Activated CD4-positive, alpha-beta T cell treated with anti-CD3 and anti-CD28 coated beads for 48 hours (primary cell): Measurements from ENCODE around the gene TTC28.

Experiments used
- DNase-seq: peaks from one replicate; pipeline ENCODE4 v3.0.0-alpha.2; 2020

Gene TTC28

DNA sequence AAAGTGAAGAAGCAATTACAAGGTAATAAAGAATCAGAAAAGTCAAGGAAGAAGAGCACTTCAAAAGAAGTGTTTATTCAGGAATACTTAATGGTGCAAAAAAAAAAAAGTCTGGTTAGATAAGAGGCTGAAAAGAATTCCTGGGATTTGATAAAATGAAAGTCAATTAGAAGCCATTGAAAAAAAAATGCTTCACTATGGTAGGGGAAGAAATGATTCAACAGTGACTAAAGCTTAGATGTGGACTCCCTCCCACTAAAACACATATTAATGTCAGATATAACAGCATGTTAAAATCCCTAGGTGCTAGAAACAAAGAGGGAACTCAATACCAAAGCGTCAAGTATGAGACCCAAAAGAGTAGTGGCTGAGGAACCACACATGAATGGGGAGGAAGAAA, 425.2 kb downstream of the TTC28 start:
- DNase-seq = no peak

DNA sequence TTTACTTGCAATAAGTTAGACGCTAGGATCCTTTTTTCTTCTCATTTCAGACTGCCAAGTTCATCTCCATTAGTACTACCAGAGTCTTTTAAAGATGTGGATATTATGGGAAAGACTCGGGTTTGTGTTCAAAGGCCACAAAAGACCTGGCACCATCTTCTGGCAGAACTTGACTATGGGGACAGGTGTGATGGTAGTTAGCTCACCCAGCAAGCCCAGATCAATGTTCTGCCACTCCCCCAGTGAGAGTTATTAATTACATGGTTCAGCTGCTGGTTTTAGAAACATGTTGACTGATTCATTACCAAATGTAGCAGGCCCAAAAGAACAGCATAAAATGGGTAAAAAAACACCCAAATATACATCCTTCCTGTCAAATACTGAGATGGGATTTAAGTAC, 427.1 kb downstream of the TTC28 start:
- DNase-seq = no peak

DNA sequence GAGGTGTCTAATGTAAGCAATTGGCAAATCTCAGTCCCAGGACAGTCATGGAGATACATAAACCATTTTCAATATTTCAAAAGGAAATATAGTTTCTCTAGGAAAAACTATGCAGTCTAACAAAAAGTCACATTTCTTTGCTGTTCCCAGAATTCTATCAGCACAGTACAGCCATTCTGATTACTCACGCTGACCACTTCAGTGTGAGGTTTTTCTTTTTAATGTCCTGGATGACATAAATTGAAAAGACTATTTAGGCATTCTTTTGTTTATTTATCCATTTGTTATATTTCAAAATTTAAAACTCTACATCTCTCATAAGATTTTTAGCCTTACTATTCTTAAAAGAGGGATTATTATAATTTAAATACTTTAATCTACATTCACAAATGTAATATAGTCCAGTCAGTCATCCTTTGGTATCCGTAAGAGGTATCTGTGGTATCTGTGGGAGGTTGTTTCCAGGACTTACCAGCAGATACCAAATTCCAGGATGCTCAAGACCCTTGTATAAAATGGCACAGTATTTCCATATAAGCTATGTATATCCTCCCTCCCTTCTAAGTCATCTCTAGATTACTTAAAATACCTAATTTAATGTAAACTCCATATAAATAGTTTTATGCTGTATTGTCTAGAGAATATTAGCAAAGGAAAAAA, 429.5 kb downstream of the TTC28 start:
- no peak for DNase-seq

DNA sequence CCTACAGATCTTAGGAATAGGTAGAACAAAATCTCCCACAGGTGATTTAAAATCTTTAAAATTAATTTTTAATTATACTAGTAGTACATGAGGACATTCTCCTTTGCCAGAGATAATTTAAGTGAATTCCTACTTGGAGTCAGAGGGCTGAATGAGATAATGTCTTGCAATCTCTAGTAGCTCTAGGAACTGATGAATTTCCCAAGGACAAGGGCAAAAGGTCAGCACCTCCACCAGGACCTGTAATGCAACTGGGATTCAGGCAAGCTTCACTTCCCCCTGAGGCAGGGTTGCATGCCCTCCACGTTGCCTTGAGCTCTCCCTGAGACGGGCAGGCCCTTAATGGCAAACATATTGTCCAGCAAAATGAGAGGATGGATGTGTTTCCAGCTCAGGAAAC, 430.2 kb downstream of the TTC28 start:
- no peak for DNase-seq

DNA sequence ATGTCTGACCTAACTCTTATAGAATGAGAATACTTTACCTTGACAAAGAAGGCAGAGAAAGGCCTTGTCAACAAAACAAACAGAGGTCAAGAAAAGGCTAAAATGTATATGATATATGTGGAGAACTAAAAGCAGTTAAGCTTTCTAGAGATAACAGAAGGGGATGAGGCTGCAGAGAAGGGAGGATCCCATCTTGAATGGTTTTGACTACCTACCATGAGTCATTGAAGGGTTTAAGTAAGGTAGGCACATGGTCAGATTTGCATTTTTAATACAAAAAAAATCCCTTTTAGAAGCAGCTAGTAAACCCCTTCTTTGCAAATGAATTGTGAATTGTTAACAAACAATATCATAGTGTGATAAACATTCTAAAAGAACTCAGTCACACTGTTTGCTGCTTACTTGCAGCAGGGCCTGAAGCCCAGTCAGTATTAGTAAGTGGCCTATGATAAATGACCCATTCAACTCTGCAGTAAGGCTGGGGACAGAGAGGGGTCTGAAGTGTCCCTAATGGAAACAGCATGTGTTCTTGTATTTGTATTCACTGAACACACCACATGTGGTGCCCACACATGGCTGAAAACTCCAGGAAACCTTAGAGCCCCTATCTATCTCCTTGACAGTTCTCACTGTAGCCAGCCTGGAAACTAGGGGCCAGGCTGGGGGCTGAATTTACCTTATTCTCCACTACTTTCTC, 431.8 kb downstream of the TTC28 start:
- DNase-seq = no peak

DNA sequence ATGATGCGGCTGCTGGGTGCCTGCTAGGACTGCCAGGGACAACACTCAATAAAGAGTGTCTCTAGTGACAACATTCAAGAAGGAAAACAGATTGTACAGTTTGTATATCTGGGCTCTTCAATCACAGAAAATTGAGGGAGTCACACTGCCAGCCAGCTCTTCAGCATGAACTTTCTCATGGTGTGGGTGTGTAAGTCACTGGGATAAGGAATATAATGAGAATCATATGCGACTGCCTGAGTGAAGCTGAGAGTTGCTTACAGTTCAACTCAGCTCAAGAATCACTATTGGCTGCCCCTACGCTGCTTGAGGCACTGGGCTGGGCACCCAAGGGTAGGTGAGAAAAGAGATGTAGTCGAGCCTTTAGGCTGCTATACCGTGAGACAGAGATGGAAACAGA, 432.5 kb downstream of the TTC28 start:
- DNase-seq = no peak

DNA sequence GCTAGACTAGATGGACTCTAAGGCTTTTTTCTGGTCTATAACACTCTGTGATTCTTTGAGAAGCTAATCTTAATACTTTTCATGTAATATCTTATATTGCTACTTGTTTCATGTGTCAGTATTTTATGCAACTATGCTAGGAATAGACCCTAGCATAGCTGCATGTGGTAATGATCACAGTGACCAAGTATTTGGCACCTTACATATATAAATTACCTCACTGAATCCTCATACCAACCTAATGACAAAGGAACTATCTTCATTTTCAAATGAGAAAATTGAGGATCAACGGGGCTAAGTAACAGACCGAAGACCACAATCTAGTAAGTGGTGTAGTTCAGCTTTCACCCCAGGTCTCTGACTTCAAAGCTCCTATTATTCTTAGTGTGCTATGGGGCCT, 433.2 kb downstream of the TTC28 start:
- no peak for DNase-seq

DNA sequence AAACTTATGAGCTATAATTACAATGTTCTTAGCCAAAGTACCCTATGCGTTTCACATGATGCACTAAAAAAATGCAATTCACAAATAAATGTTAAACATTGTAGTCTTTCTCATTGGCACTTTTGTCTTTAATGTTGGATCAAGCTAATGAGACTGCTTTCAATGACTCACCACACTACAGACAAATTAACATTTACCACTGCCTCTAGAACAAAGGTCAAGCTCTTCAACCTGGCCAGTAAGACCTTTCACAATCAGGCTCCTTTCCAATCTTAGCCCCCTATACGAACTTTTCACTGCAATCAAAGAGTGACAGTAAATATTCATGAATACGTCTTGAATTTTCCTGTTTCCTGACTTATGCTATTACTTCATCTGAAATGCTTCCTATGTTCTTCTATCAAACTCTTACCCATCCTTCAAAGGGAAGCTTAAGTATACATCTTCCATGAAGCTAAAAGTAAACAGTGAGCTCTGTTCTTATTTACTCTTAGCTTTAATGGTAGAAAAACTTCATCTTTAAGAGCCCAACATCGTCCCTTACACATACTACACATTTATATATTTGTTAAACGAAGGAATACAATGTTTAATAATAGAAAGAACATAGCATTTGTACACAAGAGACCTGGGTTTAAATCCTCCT, 433.9 kb downstream of the TTC28 start:
- no peak for DNase-seq

DNA sequence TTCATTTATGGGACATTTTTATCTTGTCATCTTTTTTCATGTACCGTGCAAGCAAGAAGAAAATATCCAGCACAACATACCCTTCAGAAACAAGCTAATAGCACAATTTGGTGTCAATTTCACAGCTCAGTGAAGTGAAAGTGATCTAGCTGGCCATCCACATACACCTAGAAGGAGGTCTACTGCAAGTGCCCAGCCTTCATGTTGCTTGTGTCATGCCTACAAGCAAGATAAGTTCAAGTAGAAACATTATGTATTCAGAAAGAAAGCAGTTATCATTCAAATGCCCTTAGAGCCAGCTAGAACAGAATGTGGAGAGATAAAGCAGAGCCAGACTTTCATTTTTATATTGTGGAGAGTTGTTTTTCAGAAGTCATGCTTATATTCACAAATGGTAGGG, 434.9 kb downstream of the TTC28 start:
- DNase-seq = no peak

DNA sequence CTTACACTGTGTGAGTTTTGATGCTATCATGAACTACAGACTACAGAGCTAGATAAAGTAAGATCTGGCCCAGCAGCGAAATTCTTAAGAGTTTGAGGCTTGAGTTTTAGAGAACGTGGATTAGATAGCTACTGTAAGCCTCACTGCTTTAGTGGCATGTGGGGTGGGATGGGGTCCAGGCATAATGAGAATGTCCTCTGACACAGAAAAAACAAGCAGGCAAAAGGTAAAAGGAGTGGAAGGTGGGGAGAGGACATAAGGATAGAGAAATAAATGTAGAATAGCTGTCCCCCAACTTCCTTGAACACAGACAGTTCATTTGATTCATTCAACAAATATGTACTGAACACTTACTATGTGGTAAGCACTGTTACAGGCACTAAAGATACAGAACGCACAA, 436.1 kb downstream of the TTC28 start:
- no peak for DNase-seq

DNA sequence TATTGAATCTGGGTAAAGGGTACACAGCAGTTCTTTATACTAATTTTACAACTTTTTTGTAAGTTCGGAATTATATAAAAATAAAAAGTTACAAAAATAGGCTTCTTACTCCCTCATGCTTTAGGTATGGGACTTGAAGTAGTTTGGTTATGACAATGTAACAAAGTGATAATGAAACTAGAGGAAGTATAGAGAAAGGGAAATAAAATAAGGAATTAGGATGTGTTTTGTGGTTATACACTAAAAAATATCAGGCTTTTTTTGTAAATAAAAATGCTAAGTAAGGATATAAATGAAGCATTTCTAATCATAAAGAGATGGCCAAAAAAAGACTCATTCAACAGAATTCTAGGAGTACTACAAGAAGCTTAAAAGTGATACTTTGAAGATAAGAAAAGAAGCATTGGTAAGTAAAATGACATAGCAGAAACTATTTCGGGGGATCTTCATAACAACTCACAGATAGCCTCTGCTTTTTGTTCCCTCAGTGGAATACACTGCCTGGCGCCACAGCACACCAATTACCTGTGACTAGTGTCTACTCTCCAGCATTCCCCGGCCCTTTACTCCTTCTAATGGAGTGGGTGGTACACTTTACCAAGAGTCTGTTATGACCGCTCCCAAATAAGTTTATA, 437.9 kb downstream of the TTC28 start:
- no peak for DNase-seq

DNA sequence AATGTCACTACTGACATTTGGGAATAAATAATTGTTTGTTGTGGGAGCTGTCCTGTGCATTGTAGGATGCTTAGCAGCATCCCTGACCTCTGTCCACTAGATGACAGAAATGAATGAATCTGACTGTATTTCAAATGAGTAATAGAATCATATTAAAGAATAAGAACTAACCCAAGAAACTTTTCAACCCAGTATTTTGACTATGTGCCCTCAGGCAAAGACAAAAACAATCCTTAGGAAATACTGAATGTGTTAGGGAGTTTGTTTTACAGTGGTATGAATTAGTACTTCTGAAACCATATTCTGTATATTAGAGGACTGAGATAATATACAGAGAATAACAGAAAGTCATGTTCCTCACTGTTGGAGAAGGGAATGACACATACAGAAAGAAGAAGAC, 439.7 kb downstream of the TTC28 start:
- DNase-seq = no peak

DNA sequence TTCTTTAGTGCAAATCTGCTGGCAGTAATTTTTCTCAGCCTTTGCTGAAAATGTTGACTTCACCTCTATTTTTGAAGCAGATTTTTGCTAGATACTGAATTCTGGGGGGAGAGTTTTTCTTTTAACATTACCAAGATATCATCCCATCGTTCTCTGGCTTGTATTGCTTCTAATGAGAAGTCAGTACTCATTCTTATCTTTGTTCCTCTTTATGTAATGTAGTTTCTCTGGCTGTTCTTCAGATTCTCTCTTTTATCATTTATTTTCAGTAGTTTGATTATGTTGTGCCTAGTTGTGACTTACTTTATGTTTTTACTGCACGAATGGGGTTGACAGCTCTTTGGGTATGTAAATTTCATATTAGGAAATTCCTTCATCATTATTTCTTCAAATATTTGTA, 441.9 kb downstream of the TTC28 start:
- no peak for DNase-seq

DNA sequence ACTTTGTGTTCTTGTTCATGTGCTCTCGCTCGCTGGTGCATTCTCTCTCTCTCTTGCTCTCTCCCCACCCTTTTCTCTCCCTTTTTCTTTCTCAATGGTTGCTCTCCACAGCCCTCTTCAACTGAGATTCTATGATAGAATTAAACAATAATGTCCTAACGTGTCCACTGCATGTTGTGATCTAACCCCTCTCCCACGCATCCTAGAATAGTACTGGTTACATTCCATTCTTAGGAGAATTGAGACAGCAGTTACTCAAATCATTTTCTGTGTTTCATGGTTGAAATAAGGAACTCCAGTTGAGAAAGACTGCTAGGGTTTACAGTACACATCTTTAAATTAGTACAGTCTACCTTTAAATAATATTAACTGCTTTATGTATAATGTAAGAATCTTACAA, 442.5 kb downstream of the TTC28 start:
- no peak for DNase-seq

DNA sequence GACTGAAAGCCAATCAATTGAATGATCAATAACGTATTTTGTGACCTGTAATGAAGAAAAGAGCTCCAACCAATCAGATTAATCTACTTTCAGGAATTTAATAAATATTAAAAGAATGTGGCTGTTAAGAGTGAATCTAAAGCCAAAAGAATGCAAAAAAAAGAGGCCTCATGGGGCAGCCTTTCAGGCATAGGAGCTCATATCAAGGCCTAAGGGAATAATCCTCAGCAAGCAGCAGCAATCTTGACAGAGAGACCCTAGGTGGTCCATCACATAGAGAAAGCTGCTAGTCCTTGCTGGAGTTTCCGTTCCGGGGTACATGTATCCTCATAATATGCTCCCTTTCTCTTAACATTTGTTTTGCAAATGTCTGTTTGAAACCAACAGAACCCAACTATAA, 447.4 kb downstream of the TTC28 start:
- no peak for DNase-seq

DNA sequence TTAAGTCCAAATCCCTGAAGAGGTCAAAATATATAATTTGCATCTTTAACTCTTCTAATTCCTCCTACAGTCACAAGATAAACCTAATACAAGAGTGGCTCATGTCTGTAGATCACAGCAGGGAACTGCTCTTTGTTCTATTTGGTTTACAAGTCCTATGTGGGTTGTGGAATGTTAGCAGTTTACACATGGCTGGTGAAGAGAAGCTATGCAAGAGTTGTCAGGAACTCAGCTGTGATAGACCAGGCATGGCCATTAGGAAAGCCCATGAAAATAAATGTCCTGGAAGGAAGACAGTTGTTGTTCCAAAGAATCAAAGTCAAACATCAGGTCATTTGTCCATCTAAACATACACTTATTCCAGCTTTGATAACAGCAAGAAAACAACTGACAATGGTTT, 448.2 kb downstream of the TTC28 start:
- no peak for DNase-seq

DNA sequence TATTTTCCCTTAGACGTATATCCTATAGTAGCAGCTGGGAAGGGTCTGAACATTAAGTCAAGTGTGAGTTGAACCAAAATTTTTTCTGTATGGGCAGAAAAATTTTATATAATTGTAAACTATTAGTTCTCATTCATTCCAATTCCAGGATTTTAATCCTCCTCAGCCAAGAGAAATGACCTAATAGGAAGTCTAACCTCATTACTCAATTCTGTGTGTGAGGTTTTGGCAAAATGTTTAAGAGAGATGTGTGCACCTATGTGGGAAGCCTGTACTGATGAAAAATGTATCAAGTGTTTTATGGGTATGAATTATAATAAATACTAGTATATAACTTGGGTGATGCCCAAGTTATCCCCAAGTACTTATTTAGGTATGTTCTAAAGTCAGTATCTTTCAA, 449.0 kb downstream of the TTC28 start:
- no peak for DNase-seq

DNA sequence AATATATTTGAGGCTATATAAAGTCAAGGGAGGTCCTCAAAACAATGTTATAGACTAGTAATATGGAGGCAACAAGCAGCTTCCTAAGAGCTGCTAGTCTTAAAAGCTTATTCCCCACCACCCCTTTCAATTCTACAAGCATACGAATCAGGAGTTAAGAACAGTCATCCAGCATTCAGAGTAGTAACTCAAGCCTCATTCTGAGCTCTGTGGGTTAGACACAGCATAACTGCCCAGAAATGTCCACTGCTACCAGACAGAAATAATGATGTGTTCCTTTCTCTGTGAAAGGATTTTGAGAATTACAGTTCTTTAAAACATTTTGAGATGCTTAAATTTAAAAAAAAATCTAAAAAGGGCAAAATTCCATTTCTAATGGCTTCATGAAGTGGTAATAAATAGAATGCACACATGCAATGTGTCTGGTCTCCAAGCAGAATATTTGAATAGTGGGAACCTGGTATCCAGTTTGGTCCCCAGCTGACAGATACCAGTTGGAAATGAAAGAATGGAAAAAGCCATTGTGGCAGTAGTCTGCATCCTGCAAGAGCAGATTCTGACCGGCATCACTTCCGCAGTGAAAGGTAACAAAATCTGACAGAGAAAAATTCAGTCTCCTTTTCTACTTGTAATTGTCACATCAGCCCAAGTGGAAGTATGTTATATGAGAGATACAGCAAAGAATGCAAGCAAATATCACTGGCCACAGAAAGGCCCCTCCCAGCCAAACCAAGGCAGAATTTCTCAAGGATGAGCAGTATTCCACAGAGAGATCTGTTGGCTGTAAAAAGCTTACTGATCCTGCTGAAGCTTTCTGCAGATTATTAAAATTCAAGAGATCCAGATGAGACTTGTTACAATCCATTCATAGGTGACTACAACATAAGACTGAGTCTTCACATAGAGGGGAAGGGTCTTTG, 449.8 kb downstream of the TTC28 start:
- no peak for DNase-seq

DNA sequence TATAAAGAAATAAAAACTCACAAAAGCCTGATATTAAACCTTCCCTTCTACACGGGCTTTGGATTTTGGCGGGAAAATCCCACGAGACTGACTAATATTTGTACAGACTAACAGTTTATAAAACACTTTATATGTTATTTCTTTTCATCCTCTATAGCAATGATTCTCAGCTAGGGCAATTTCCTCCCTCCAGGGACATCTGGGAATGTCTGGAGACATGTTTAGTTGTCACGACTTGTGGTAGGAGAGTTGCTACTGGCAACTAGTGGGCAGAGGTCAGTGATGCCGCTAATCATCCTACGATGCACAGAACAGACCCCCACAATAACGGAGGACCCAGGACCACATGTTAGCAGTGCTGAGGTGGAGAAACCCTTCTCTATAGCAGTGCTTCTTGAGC, 455.8 kb downstream of the TTC28 start:
- no peak for DNase-seq

DNA sequence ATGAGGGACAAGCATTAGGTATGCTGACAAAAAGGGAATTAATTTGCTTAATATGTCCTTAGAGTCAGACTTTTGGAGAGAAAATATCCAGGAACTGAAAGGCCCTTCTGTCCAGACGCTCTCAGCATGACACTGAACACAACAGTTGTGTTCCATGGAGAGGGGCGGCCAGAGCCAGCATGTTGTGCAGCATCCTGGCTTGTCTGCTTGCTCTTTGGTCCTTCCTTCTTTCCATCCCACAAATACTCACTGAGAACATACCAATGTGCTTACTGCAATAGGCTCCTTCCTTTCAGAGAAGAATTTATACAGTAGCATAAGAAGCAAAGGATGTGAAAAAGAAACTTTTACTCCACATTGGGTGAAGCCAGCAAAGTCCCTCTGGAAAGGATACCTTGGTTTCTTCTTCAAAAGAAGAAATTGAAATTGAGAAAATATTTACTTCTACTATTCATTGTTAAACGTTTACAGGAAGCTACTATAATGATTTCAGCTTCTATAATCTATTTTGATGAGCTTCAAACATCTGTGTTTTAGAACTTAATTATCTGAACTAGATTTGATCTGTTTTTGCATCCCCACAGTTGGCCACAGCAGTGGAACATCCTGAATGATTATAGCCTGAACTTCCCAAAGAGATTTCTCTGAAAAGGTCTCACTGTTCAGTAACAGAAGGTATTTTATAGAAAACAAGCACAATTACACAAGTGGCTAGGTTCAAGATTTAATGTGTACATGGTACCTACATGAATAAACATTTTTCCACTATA, 456.5 kb downstream of the TTC28 start:
- DNase-seq = no peak

DNA sequence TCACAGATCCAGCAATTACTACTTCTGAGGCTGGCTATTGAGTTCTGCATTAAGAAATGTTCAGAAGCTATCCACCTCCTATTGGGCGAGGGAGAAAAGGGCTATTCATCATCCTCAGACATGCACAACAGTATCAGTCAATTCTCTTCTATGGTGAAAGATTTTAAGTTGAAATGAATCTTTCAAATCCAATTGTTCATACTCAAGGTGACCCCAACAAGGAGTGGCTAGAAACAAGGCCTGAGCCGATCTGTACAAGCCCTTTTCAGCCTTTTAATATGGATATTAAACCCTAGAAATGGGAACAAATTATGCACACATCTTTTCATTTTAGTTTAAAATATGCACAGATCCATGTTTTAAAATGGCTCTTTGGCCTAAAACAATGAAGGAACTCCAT, 457.1 kb downstream of the TTC28 start:
- DNase-seq = no peak

DNA sequence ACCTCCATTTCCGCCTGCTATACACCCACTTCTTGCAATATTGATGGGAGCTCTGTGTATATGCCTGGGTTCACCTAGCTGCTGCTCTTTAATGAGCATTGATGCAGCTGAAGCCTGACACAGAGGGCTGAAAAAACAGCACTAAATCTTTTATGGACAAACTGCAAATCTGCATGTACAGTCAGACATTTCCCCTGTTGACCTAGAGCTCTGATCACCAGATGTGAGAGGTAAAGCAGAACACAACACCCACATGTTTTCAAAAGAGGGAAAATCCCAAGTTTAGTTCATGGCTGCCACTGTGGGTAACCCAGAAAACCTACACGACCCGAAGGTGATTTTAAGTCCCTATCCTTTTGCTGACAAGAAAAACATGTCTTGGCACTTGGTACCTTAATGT, 457.6 kb downstream of the TTC28 start:
- no peak for DNase-seq
